Kasumi-1 (cell line): ENCODE data around the gene FAM193A.
A peak's percentile ranks its signal among the peaks of the same experiment; 100 is the strongest.
"Not testable (repeated sequence)": the region's sequence is repeated elsewhere in the genome, so short reads cannot be mapped to it uniquely, and the experiment has no call there.

Source experiments
- DNase-seq, 2 experiments: peaks; one replicate each; lab custom pipeline; 2025; lab: John Stamatoyannopoulos, UW

FAM193A gene

GRCh38 chr4:2574009-2574408 is 37.6 kb downstream of the FAM193A start:
- peak in 1 of 2 experiments; percentile 9 for DNase-seq

DNA sequence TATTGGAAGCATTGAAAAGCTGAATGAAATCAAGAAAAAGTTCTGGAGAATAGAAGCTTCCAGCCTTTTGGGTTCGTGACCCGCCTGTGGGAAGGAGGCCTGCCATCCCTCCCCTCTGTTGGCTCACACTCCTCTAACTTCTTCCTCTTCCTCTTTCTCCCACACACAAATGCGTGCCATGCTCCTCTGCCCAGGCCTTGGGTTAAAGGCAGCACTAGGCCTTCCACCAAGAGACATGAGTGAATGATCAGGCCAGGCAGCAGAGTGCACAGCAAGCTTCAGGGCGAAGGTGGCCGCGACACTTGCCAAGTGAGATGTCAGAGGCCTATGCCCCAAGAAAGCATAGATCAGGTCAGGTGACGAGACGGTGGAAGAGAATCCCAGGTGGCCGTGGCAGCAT is 38.4 kb downstream of the FAM193A start:
- DNase-seq, result peak; percentile 63 to 64

DNA sequence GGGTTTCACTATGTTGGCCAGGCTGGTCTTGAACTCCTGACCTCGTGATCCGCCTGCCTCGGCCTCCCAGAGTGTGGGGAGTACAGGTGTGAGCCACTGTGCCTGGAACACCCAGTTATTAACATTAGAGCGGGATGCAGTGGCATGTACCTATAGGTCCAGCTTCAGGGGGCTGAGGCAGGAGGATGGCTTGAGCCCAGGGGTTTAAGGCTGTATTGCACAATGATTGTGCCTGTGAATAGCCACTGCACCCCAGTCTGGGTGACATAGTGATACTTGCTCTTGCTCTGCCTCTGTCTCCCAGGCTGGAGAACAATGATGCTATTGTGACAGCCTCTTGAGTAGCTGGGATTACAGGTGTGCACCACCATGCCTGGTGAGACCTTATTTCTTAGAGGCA is 39.8 kb downstream of the FAM193A start:
- no peak for DNase-seq

GRCh38 chr4:2578106-2578505 is 41.7 kb downstream of the FAM193A start:
- DNase-seq, result no peak

GRCh38 chr4:2579910-2580309 is 43.5 kb downstream of the FAM193A start:
- DNase-seq, result no peak

DNA sequence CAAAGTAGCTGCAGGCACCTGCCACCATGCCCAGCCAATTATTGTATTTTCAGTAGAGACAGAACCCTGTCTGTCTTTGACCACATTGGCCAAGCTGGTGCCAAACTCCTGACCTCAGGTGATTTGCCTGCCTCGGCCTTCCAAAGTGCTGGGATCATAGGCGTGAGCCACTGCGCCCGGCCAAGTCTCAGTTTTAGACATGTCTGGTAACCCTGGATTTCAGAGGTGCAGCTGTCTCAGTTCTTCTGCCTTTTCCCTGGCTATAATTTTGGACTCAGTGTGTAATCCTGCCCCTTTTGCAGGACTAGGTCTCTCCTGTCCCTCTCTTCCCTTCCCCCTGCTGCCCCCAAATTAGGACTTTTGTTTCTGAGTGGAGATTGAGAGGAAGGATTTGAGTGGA is 46.6 kb downstream of the FAM193A start:
- no peak for DNase-seq

- DNase-seq, result no peak
These were observed 47.1 kb downstream of the FAM193A start for GRCh38 chr4:2583517-2583916.

GRCh38 chr4:2586502-2586901 is 50.1 kb downstream of the FAM193A start:
- no peak for DNase-seq

GRCh38 chr4:2587213-2587823 is 50.9 kb downstream of the FAM193A start:
- no peak for DNase-seq

DNA sequence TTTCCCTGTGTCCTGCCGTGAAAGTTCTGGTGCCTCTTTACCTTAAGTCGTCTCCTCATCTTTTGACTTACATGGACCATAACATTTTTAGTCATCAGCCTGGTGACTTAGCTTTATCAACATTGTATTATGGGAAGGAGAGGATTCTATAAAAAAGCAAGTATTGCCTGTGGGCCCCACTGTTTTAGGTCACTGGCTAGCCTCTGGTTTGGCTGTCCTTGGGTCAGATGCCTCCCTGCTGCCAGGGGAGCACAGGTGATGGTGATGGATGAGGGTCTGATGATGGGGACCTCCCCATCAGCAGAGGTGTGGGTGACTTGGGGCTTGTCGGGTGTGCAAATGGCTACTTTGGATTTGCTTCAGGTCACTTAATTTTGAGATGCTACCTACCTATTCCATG is 51.8 kb downstream of the FAM193A start:
- DNase-seq, result no peak

- DNase-seq, result peak; percentile 69 to 70
These were observed 54.7 kb downstream of the FAM193A start for GRCh38 chr4:2591189-2591588.

GRCh38 chr4:2592014-2592413 is 55.6 kb downstream of the FAM193A start:
- not testable (repeated sequence) for DNase-seq

DNA sequence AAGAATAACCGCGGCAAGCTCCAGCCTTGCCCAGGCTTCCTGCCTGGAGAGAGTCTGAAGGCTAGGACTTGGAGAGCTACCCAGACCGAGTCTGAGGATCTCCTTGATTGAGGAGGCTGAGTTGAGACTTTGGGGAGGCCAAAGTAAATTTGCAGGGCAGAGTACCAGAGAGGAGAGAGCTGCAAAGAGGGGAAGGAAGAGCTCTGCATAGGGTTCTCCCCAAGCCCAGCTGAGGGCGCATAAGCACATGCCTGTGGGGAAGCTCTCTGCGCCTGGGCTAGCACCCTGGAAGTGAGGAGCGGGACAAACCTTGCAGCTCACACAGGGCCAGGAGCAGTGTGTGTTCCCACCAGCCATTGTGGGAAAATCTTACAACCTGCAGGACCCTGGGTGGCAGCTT is 56.1 kb downstream of the FAM193A start:
- DNase-seq, result peak; percentile 74 to 86

GRCh38 chr4:2593003-2593402 is 56.6 kb downstream of the FAM193A start:
- peak; percentile 28 to 56 for DNase-seq

- no peak for DNase-seq
These were observed 59.0 kb downstream of the FAM193A start for GRCh38 chr4:2595436-2595835.

DNA sequence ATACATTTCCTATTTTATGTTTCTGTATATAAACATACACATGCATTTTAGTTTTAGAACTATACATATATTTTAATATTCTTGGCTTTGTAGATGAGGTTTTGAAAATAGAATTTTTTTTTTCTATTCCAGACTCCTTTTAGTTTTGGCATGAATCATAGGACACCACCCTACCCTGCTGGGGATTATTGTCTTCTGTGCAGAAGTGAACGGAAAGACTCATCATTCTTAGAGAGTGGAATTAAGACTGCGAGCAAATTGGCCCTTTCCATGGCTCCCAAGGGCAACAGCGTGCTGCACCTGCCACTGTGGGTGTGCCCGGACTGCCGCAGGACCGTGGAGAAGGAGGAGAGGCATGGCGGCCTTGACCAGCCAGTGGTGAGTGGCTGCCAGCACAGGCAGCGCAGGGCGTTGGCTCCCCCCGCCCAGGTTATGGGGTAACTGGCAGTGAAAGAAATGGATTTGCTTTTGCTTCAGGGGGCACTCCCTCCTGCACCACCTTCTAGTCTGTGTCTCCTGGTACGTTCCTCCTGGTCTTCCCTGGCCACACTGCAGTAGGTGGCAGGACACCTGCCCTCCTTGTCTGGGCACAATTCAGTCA is 59.6 kb downstream of the FAM193A start:
- no peak for DNase-seq

GRCh38 chr4:2596611-2597010 is 60.2 kb downstream of the FAM193A start:
- no peak for DNase-seq

DNA sequence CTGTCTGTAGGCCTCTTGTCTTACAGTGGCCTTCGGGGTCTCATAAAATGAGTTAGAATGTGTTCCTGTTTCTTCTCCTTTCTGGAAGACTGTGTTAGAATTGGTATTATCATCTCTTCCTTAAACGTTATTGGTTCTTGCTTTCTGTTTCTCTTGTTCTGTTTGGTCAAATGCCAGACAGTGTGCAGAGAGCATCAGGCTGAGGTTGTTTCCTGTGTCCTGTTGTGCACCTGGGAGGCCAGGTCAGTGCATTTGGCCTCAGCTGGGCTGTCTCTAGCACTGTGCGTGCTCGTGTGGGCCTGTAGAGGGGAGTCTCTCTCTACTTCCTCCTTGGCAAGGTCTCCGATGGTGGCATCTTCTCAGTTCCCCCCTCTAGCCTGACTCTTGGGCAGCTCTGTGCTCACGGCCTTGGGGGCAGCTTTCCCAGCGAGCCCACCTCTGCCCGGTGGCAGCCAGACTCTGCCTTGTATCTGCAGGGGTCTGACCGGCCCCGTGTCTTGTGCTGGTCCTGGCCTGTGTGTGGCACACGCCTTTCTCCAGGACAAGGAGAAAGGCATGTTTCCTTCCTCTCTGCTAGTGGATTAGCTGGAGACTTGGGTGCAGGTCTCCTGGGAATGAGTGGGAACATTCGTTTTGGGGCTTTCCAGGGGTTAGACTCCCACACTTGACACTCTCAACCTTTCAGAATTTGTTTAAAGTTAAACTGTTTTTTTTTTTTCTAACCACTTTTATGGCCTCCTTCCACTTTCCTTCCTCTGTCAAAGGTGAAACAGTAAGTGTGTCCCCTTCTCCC is 62.3 kb downstream of the FAM193A start:
- peak; percentile 74 to 85 for DNase-seq

- no peak for DNase-seq
These were observed 62.8 kb downstream of the FAM193A start for GRCh38 chr4:2599304-2599654.

- DNase-seq, result no peak
These were observed 64.4 kb downstream of the FAM193A start for GRCh38 chr4:2600878-2601277.

- no peak for DNase-seq
These were observed 68.2 kb downstream of the FAM193A start for GRCh38 chr4:2604614-2605013.

DNA sequence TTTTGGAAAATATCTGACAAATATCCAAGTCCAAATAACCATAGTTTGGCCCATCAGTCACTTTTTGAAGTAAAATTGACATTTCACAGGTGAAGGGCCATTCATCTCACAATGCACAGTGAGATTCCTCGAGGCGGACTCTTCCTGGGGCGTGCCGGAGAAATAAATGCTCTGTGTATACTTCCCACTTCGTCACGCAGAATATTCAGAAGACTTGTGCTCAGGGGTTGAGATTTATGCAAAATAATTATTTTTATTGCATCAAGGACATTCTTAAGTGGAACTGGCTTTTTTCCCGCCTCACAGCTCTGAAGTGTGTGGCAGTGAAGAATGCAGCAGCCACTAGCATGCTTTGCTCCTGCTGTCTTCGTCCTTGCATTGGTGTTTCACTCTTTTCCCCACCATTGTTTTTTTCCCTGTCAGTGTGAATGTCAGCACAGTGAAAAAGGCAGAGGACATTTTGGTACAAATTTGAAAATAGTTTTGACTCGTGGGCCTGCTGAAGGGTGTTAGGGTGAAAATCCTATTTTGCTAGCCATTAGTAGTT is 70.6 kb downstream of the FAM193A start:
- DNase-seq, result no peak

DNA sequence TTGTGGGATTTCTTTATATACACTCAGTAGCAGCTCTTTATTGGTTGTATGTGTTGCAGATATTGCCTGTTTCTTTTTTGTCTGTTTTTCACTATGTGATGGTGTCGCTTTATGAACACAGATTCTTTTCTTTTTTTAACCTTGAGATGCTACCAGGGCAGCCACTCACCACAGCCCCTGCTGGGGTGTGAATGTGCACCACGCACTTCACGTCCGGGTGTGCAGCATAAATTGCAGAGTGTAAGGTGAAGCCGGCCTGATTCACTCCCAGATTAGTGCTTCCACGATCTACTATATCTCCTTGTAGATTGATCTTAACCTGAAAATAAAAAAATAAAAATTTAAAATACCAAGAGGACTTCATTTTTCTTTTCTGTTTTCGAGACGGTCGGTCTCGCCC is 71.4 kb downstream of the FAM193A start:
- DNase-seq, result no peak
